ENCODE data around the gene RRBP1.

DNA sequence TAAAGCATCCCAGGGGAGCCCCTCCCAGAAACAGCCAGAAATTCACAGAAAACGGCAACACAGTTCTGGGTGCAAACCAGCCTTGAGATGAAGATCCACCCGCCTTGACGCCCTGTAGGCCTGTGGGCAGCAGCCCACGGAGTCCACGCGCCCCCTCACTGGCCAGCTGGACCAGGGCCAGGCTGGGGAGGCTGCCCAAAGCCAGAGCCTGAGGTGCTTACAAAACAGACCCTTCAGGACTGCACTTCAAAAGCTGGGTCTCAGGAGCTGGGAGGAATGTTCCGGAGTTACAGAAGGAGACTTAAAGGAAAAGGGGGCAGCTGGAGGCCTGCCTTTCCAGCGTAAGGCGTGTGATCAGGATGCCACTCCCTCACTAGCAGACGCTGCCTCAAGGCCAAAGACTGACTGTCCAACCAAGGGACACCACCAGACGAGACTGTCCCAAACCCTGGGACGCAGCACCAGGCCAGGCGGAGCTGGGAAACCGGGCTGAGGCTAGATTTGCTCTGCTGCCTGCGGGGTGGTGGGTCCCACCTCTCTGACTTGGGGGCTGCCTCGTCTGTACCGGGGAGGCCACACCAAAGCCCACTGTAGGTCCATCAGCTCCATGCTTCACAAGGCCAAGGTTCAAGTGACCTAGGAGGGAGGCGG is 48.1 kb downstream of the RRBP1 start:
- TF ChIP-seq, protein P1, sequence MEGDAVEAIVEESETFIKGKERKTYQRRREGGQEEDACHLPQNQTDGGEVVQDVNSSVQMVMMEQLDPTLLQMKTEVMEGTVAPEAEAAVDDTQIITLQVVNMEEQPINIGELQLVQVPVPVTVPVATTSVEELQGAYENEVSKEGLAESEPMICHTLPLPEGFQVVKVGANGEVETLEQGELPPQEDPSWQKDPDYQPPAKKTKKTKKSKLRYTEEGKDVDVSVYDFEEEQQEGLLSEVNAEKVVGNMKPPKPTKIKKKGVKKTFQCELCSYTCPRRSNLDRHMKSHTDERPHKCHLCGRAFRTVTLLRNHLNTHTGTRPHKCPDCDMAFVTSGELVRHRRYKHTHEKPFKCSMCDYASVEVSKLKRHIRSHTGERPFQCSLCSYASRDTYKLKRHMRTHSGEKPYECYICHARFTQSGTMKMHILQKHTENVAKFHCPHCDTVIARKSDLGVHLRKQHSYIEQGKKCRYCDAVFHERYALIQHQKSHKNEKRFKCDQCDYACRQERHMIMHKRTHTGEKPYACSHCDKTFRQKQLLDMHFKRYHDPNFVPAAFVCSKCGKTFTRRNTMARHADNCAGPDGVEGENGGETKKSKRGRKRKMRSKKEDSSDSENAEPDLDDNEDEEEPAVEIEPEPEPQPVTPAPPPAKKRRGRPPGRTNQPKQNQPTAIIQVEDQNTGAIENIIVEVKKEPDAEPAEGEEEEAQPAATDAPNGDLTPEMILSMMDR (IDR thresholded peaks at IDR 0.05) = no peak
- no peak for TF ChIP-seq POLR2A (IDR thresholded peaks at IDR 0.05)

All from body of pancreas (tissue), 4 donors.